K562 treated with DMSO at 1 percent for 12 hours (cell line): ENCODE data around the gene CEP44. TPM values are rescaled to one million over a fixed set of nuclear protein-coding genes. Genes with fewer than 3 reads are reported as not detected.

Source experiments
- total RNA-seq: library from RNA; unstranded; fragments of 300-600 nt; gene quantifications from 2 replicates; pipeline ENCODE4 v1.2.3, GENCODE V29; 2022; ENCODE audit not compliant: insufficient read depth

Gene CEP44
- 3.3 and 15.3 TPM in 2 replicates for total RNA-seq

GRCh38 chr4:174283507-174284471 lies at the start of gene CEP44, which contains the start of gene FBXO8:
Gene CEP44 (plus strand): TSS chr4:174283911. CDS start chr4:174299122, 15,211 bp downstream.
Gene FBXO8 (minus strand): TSS chr4:174283667. CDS start chr4:174263092, 20,575 bp downstream.

Other genes with a start within 250 kb of the CEP44 start
- gene FBXO8, start 244 bp upstream of the CEP44 start, total RNA-seq, result 14.6 and 17.8 TPM in 2 replicates
- gene HPGD, start 238.6 kb downstream of the CEP44 start, total RNA-seq, result 3.3 and 3.7 TPM in 2 replicates